Measurements from ENCODE around the gene PLLP.

DNA sequence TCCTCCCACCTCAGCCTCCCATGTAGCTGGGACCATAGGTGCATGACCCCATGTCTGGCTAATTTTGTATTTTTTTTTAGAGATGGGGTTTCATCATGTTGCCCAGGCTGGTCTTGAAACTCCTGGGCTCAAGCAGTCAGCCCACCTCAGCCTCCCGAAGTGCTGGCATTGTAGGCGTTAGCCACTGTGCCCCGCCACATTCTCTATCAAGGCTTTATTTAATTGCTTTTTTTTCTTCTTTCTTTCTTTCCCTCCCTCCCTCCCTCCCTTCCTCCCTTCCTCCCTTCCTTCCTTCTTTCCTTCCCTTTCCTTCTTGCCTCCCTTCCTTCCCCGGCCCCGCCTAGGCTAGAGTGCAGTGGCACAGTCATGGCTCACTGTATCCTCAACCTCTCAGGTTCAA, 74.7 kb downstream of the PLLP start:
- TF ChIP-seq POLR2AphosphoS5 (IDR thresholded peaks at IDR 0.05) = no peak
- TF ChIP-seq CTCF (IDR thresholded peaks at IDR 0.05) = no peak
